SK-N-SH treated with all-trans-retinoic acid at 6 μM for 48 hours (cell line): Measurements from ENCODE around the gene COX7A2L.
"Not testable (repeated sequence)": the region's sequence is repeated elsewhere in the genome, so short reads cannot be mapped to it uniquely, and the experiment has no call there.

Experiments used
- CSRNP3 ChIP-seq: fragments of 250-450 bp; sonication (Bioruptor Pico); IDR thresholded peaks from 2 replicates; pipeline ENCODE4 v1.5.1; 2021; ENCODE audit warnings: mild to moderate bottlenecking, moderate library complexity
- PPARA ChIP-seq: fragments of 250-450 bp; sonication (Bioruptor Pico); IDR thresholded peaks from 2 replicates; pipeline ENCODE4 v1.5.0; 2020; ENCODE audit warnings: mild to moderate bottlenecking, borderline replicate concordance
- ZFP3 ChIP-seq: fragments of 250-450 bp; sonication (Bioruptor Pico); IDR thresholded peaks from 2 replicates; pipeline ENCODE4 v1.5.0; 2020; ENCODE audit warnings: mild to moderate bottlenecking, moderate library complexity
- ZFP30 ChIP-seq: fragments of 450-650 bp; formaldehyde crosslinking; IDR thresholded peaks from 2 replicates; pipeline ENCODE4 v1.5.0; 2022; ENCODE audit warnings: mild to moderate bottlenecking, moderate library complexity

- not testable (repeated sequence) for TF ChIP-seq PPARA, ZFP30, CSRNP3, ZFP3 (CRISPR knock-in tag)
These were observed 32.3 kb upstream of the COX7A2L start for GRCh38 chr2:42393320-42393719.
